K562 (cell line): ENCODE results near the gene FBXW12. TPM values are rescaled to one million over a fixed set of nuclear protein-coding genes. Genes with fewer than 3 reads are reported as not detected.

ENCODE experiments used
- ARID2 ChIP-seq: fragments of 450-650 bp; IDR thresholded peaks from 2 replicates; pipeline ENCODE4 v1.6.1; 2017; ENCODE audit warnings: antibody characterized with exemption, mild to moderate bottlenecking
- ASH1L ChIP-seq: fragments of 450-650 bp; IDR thresholded peaks from 2 replicates; pipeline ENCODE4 v1.6.1; 2018; ENCODE audit warnings: borderline replicate concordance, mild to moderate bottlenecking, low read depth; ENCODE audit not compliant: partially characterized antibody
- BDP1 ChIP-seq: IDR thresholded peaks from 3 replicates; pipeline ENCODE4 v1.6.1; 2011; ENCODE audit not compliant: insufficient read length, insufficient read depth
- ETV5 ChIP-seq: sonication (generic); formaldehyde crosslinking; IDR thresholded peaks from 2 replicates; pipeline ENCODE4 v1.4.0; 2020; ENCODE audit warnings: low read depth, mild to moderate bottlenecking, missing genetic modification reagents
- GATAD2A ChIP-seq: fragments of 450-650 bp; IDR thresholded peaks from 2 replicates; pipeline ENCODE4 v1.6.1; 2017
- HNRNPLL ChIP-seq: fragments of 200-400 bp; formaldehyde crosslinking; IDR thresholded peaks from 2 replicates; pipeline ENCODE4 v1.6.1; 2017; ENCODE audit warnings: low read length, low read depth, mild to moderate bottlenecking; ENCODE audit not compliant: poor library complexity, severe bottlenecking
- HNRNPUL1 ChIP-seq: fragments of 200-400 bp; formaldehyde crosslinking; IDR thresholded peaks from 2 replicates; pipeline ENCODE4 v1.6.1; 2017; ENCODE audit warnings: low read length
- MTA3 ChIP-seq: fragments of 450-650 bp; formaldehyde crosslinking; IDR thresholded peaks from 2 replicates; pipeline ENCODE4 v1.6.1; 2017; ENCODE audit warnings: mild to moderate bottlenecking, borderline replicate concordance
- NRF1 ChIP-seq, 2 experiments: fragments of 450-650 bp; IDR thresholded peaks in 1 of 2; conservative IDR thresholded peaks in 1 of 2; 2 replicates each; pipeline ENCODE4 v1.6.1; 2014; ENCODE audit warnings: mild to moderate bottlenecking in 2 of 2
- POLR2B ChIP-seq: fragments of 450-650 bp; IDR thresholded peaks from 2 replicates; pipeline ENCODE4 v1.6.1; 2018; ENCODE audit warnings: low read depth; ENCODE audit not compliant: partially characterized antibody
- POLR2G ChIP-seq: fragments of 200-400 bp; formaldehyde crosslinking; IDR thresholded peaks from 2 replicates; pipeline ENCODE4 v1.6.1; 2017; ENCODE audit warnings: low read depth, mild to moderate bottlenecking, antibody characterized with exemption, low read length, moderate library complexity
- SIN3B ChIP-seq: fragments of 450-650 bp; IDR thresholded peaks from 2 replicates; pipeline ENCODE4 v1.6.1; 2017; ENCODE audit warnings: low read depth, mild to moderate bottlenecking, moderate library complexity
- SP1 ChIP-seq: sonication (generic); formaldehyde crosslinking; IDR thresholded peaks from 2 replicates; pipeline ENCODE4 v1.8.1; 2022; ENCODE audit warnings: mild to moderate bottlenecking, missing genetic modification reagents
- TAF9B ChIP-seq: fragments of 450-650 bp; IDR thresholded peaks from 2 replicates; pipeline ENCODE4 v1.6.1; 2018; ENCODE audit warnings: mild to moderate bottlenecking; ENCODE audit not compliant: partially characterized antibody
- ZFP1 ChIP-seq: fragments of 450-650 bp; formaldehyde crosslinking; IDR thresholded peaks from 2 replicates; pipeline ENCODE4 v1.4.0; 2020; ENCODE audit warnings: mild to moderate bottlenecking, mixed read lengths
- ZFX ChIP-seq: sonication (generic); formaldehyde crosslinking; IDR thresholded peaks from 2 replicates; pipeline ENCODE4 v1.8.0; 2022; ENCODE audit warnings: mild to moderate bottlenecking, missing genetic modification reagents, moderate library complexity
- polyA plus RNA-seq, 8 experiments: library from polyadenylated mRNA; depleted of rRNA in 4 of 8; stranded (reverse) in 5 of 8; unstranded in 3 of 8; fragments of >200 nt; fragmentation: Nextera tagmentation in 2 of 8; fragmentation: Illumina TruSeq in 1 of 8; extraction: Ambion mirVana in 2 of 8; extraction: Trizol in 1 of 8; gene quantifications; 2 replicates each; pipeline versions ENCODE4 v1.2.1 to v1.2.3, GENCODE V29; 2011 to 2014; ENCODE audit warnings: inconsistent platforms in 1 of 8, missing spikeins in 1 of 8
- total RNA-seq, 7 experiments: library from RNA; depleted of rRNA in 6 of 7; stranded (reverse); fragments of >200 nt in 6 of 7; fragmentation: Illumina TruSeq in 2 of 7; extraction: Trizol in 2 of 7; gene quantifications; 2 replicates each; pipeline versions ENCODE4 v1.2.1 to v1.2.3, GENCODE V29; 2011 to 2021; ENCODE audit warnings: low replicate concordance in 1 of 7
- TF ChIP-seq, protein P1 (sequence below): fragments of 450-650 bp; formaldehyde crosslinking; IDR thresholded peaks from 2 replicates; pipeline ENCODE4 v1.4.0; 2020; ENCODE audit warnings: mild to moderate bottlenecking, mixed read lengths
- TF ChIP-seq, protein P2 (sequence below): sonication (generic); formaldehyde crosslinking; IDR thresholded peaks from 2 replicates; pipeline ENCODE4 v1.9.0; 2022; ENCODE audit warnings: mild to moderate bottlenecking, missing genetic modification reagents
- TF ChIP-seq, protein P3 (sequence below): fragments of 450-650 bp; IDR thresholded peaks from 2 replicates; pipeline ENCODE4 v1.6.1; 2016
- TF ChIP-seq, protein P4 (sequence below): sonication (generic); formaldehyde crosslinking; IDR thresholded peaks from 2 replicates; pipeline ENCODE4 v1.5.0; 2020; ENCODE audit warnings: missing genetic modification reagents

The FBXW12 gene
- total and polyA plus RNA-seq, 9 of the 15 experiments (the other 6 are each of a cell fraction or from before 2014, with no cell fraction given) = 0.04 to 0.07 (median 0.06) TPM; not detected in 6

DNA sequence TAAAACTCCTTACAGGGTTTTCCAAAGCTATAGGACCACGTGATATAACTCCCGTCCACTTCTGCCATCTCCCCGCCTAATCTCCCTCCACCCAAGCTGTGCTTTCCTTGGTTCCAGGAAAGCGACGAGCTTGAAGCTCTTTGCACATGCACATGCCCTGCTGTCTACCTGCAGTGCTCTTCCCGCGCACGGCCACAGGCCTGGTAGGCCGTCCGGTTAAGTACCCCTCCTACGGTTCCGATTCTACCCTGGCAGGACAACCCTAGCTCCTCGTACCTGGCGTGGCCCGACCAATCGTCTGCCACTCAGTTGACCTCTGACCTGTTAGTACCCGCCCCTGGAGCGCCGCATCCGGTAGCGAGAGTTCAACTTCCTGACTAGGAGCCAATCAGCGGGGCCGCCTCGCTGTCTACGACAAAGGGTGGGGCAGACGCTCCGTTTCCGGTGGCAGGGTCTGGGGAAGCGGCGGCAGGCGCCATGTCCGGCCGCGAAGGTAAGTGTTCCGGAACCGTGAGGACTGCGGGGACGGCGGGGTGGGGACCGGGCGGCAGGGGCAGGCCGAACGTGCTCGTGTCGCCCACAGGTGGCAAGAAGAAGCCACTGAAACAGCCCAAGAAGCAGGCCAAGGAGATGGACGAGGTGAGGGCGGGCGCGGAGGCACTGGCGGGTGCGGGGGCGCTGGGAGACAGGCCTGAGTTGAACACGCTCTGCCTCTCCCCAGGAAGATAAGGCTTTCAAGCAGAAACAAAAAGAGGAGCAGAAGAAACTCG, 68.0 kb downstream of the FBXW12 start, which contains the start of the genes CCDC51 and TMA7 (continued):
- no peak for TF ChIP-seq BDP1
- peak; percentile 43 for TF ChIP-seq TAF9B
- TF ChIP-seq ZFP1 (CRISPR knock-in tag) = no peak
- TF ChIP-seq MTA3 = peak; percentile 47; the same call in 1 of the 2 replicates
- TF ChIP-seq HNRNPLL = peak; percentile 23
- peak; percentile 81 for TF ChIP-seq SP1
- peak; percentile 40 to 49; a peak in 3 of 4 replicates for TF ChIP-seq NRF1 (conservative IDR thresholded peaks at IDR 0.05 in 1 of 2, IDR thresholded peaks at IDR 0.05 in 1 of 2)
- peak; percentile 87 for TF ChIP-seq POLR2B
- TF ChIP-seq SIN3B = peak; percentile 22; the same call in 1 of the 2 replicates
- no peak for TF ChIP-seq HNRNPUL1
- no peak for TF ChIP-seq GATAD2A
- TF ChIP-seq POLR2G = peak; percentile 96
- TF ChIP-seq ASH1L = peak; percentile 43
- TF ChIP-seq ARID2 = 0 out of 2 replicates have a peak, but pooled peaks have one; percentile 15
- TF ChIP-seq, protein P1, sequence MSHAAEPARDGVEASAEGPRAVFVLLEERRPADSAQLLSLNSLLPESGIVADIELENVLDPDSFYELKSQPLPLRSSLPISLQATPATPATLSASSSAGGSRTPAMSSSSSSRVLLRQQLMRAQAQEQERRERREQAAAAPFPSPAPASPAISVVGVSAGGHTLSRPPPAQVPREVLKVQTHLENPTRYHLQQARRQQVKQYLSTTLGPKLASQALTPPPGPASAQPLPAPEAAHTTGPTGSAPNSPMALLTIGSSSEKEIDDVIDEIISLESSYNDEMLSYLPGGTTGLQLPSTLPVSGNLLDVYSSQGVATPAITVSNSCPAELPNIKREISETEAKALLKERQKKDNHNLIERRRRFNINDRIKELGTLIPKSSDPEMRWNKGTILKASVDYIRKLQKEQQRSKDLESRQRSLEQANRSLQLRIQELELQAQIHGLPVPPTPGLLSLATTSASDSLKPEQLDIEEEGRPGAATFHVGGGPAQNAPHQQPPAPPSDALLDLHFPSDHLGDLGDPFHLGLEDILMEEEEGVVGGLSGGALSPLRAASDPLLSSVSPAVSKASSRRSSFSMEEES (CRISPR knock-in tag) = peak; percentile 76
- TF ChIP-seq, protein P2, sequence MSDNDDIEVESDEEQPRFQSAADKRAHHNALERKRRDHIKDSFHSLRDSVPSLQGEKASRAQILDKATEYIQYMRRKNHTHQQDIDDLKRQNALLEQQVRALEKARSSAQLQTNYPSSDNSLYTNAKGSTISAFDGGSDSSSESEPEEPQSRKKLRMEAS = peak; percentile 47; the same call in 1 of the 2 replicates
- TF ChIP-seq, protein P3, sequence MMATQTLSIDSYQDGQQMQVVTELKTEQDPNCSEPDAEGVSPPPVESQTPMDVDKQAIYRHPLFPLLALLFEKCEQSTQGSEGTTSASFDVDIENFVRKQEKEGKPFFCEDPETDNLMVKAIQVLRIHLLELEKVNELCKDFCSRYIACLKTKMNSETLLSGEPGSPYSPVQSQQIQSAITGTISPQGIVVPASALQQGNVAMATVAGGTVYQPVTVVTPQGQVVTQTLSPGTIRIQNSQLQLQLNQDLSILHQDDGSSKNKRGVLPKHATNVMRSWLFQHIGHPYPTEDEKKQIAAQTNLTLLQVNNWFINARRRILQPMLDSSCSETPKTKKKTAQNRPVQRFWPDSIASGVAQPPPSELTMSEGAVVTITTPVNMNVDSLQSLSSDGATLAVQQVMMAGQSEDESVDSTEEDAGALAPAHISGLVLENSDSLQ = peak; percentile 94
- TF ChIP-seq, protein P4, sequence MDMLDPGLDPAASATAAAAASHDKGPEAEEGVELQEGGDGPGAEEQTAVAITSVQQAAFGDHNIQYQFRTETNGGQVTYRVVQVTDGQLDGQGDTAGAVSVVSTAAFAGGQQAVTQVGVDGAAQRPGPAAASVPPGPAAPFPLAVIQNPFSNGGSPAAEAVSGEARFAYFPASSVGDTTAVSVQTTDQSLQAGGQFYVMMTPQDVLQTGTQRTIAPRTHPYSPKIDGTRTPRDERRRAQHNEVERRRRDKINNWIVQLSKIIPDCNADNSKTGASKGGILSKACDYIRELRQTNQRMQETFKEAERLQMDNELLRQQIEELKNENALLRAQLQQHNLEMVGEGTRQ (CRISPR knock-in tag) = peak; percentile 40
- TF ChIP-seq ZFX = peak; percentile 75
- peak; percentile 84; the same call in 1 of the 2 replicates for TF ChIP-seq ETV5 (CRISPR knock-in tag)
